Body of pancreas (tissue), 4 donors: Measurements from ENCODE around the gene ST14.

Experiments
- POLR2A ChIP-seq, 3 donors: fragments of 450-650 bp; IDR thresholded peaks; one replicate each; pipeline ENCODE4 v1.6.1; 2016; ENCODE audit warnings: antibody characterized with exemption in 3 of 3, mild to moderate bottlenecking in 2 of 3
- TF ChIP-seq, protein P1 (sequence below), 7 experiments: fragments of 450-650 bp in 4 of 7; fragments of 200-600 bp in 3 of 7; sonication (generic) in 3 of 7; IDR thresholded peaks; one replicate each; pipeline ENCODE4 v1.5.1; 2016 to 2019; ENCODE audit warnings: antibody characterized with exemption in 7 of 7

DNA sequence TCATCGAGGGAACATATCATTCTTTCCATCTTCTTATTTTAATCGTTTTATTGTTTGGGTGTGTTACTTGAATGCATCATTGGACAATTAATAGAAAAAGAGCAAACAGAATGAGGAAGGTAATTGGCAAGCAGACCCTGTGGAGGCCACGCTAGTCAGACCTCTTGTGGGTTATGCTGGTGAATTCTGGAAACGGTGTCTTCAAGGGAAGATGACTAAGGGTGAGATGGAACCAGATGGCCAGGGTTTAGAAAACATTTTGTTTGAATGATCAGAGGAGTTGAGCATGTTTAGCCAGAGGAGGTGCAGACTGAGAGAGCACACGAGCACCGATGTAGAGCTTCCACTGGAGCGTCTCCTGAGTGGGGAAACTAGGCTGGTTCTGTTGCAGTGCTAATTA lies 8.5 kb downstream of the ST14 start:
- TF ChIP-seq, protein P1, sequence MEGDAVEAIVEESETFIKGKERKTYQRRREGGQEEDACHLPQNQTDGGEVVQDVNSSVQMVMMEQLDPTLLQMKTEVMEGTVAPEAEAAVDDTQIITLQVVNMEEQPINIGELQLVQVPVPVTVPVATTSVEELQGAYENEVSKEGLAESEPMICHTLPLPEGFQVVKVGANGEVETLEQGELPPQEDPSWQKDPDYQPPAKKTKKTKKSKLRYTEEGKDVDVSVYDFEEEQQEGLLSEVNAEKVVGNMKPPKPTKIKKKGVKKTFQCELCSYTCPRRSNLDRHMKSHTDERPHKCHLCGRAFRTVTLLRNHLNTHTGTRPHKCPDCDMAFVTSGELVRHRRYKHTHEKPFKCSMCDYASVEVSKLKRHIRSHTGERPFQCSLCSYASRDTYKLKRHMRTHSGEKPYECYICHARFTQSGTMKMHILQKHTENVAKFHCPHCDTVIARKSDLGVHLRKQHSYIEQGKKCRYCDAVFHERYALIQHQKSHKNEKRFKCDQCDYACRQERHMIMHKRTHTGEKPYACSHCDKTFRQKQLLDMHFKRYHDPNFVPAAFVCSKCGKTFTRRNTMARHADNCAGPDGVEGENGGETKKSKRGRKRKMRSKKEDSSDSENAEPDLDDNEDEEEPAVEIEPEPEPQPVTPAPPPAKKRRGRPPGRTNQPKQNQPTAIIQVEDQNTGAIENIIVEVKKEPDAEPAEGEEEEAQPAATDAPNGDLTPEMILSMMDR (IDR thresholded peaks at IDR 0.05) = no peak
- TF ChIP-seq POLR2A (IDR thresholded peaks at IDR 0.05) = no peak
